Adipose tissue (tissue), 3 donors: ENCODE measurements around the gene NTM. TPM values are rescaled to one million over a fixed set of nuclear protein-coding genes. Genes with fewer than 3 reads are reported as not detected.

ENCODE experiments used
- H3K27ac ChIP-seq: one replicate; pipeline ENCODE4 v1.5.1; 2013; ENCODE audit warnings: low read depth, low read length
- WGBS, 3 donors: extraction: QIAGEN DNeasy Blood & Tissue Kit; methylation state at CpG; one replicate each; pipeline ENCODE4 v1.1.7; 2013; 5-methylcytosine and 5-hydroxymethylcytosine counted together
- polyA plus RNA-seq, 3 donors: library from polyadenylated mRNA; stranded (reverse); fragments of 200-250 nt; gene quantifications; one replicate each; pipeline ENCODE4 v1.2.3, GENCODE V29; 2013
- donor health status: healthy with polysubstance abuse.
- donor health status: Bipolar disorder and iron deficiency.
- donor health status: healthy.

The NTM gene
- polyA plus RNA-seq, 3 donors = 0.22 to 2.2 (median 1.6) TPM

GRCh38 chr11:131370901-131371790 lies 731 bp downstream of the NTM start:
- 7 to 12% (median 9%) methylated on average over 26 of the region's 26 CpGs for WGBS, 3 donors

GRCh38 chr11:131371791-131372104 lies 1.3 kb downstream of the NTM start:
- 15 to 21% (median 19%) methylated on average over 7 of the region's 7 CpGs for WGBS, 3 donors

More at GRCh38 chr11:131370901-131371790, 731 bp downstream of the NTM start:
- no peak overlapping the region for H3K27ac ChIP-seq

GRCh38 chr11:131372234-131372962 lies 2.0 kb downstream of the NTM start:
- WGBS, 3 donors = 78 to 82% (median 81%) methylated on average over 10 of the region's 10 CpGs
- H3K27ac ChIP-seq = no peak overlapping the region

More at GRCh38 chr11:131371791-131372104, 1.3 kb downstream of the NTM start:
- H3K27ac ChIP-seq = no peak overlapping the region

- no peak overlapping the region for H3K27ac ChIP-seq
- 50 to 58% (median 55%) methylated on average over 9 of the region's 9 CpGs for WGBS, 3 donors
These were observed 2.8 kb downstream of the NTM start for GRCh38 chr11:131373095-131373725.

GRCh38 chr11:131373756-131374155 lies 3.3 kb downstream of the NTM start:
- 80 to 85% (median 85%) methylated on average over 13 of the region's 13 CpGs for WGBS, 3 donors
- H3K27ac ChIP-seq = no peak overlapping the region

GRCh38 chr11:131375421-131375820 lies 5.0 kb downstream of the NTM start:
- no peak overlapping the region for H3K27ac ChIP-seq
- WGBS, 3 donors = 50 to 57% (median 54%) methylated on average over 4 of the region's 4 CpGs

- H3K27ac ChIP-seq = no peak overlapping the region
- WGBS, 3 donors = 69 to 82% (median 77%) methylated on average over 3 of the region's 3 CpGs
These were observed 5.5 kb downstream of the NTM start for GRCh38 chr11:131375915-131376314.

GRCh38 chr11:131378931-131379330 lies 8.5 kb downstream of the NTM start:
- H3K27ac ChIP-seq = no peak overlapping the region
- 56 to 79% (median 75%) methylated on average over 1 of the region's 1 CpG for WGBS, 3 donors

GRCh38 chr11:131385763-131386390 lies 15.5 kb downstream of the NTM start:
- 61 to 81% (median 80%) methylated on average over 4 of the region's 4 CpGs for WGBS, 3 donors

GRCh38 chr11:131386408-131386807 lies 16.0 kb downstream of the NTM start:
- 70 to 89% (median 86%) methylated on average over 2 of the region's 2 CpGs for WGBS, 3 donors
- H3K27ac ChIP-seq = no peak overlapping the region

More at GRCh38 chr11:131385763-131386390, 15.5 kb downstream of the NTM start:
- no peak overlapping the region for H3K27ac ChIP-seq

GRCh38 chr11:131388030-131388429 lies 17.6 kb downstream of the NTM start:
- WGBS, 3 donors = 51 to 78% (median 71%) methylated on average over 3 of the region's 3 CpGs

GRCh38 chr11:131389582-131389981 lies 19.2 kb downstream of the NTM start:
- no peak overlapping the region for H3K27ac ChIP-seq
- WGBS, 3 donors = 54 to 79% (median 65%) methylated on average over 5 of the region's 5 CpGs

More at GRCh38 chr11:131388030-131388429, 17.6 kb downstream of the NTM start:
- no peak overlapping the region for H3K27ac ChIP-seq

- H3K27ac ChIP-seq = no peak overlapping the region
- 30 to 91% (median 91%) methylated on average over 6 of the region's 6 CpGs for WGBS, 3 donors
These were observed 20.8 kb downstream of the NTM start for GRCh38 chr11:131391176-131391575.

- 65 to 82% (median 68%) methylated on average over 8 of the region's 8 CpGs for WGBS, 3 donors
- no peak overlapping the region for H3K27ac ChIP-seq
These were observed 22.3 kb downstream of the NTM start for GRCh38 chr11:131392528-131393255.

GRCh38 chr11:131393691-131394090 lies 23.3 kb downstream of the NTM start:
- 88 to 92% (median 91%) methylated on average over 7 of the region's 7 CpGs for WGBS, 3 donors
- no peak overlapping the region for H3K27ac ChIP-seq

GRCh38 chr11:131397675-131398074 lies 27.3 kb downstream of the NTM start:
- no peak overlapping the region for H3K27ac ChIP-seq
- WGBS, 3 donors = 61 to 83% (median 62%) methylated on average over 3 of the region's 3 CpGs

- no peak overlapping the region for H3K27ac ChIP-seq
- 71 to 76% (median 72%) methylated on average over 1 of the region's 1 CpG for WGBS, 3 donors
These were observed 31.6 kb downstream of the NTM start for GRCh38 chr11:131402040-131402439.

- whole genome bisulfite sequencing, 3 donors = 87 to 90% (median 89%) methylated on average over 9 of the region's 9 CpGs
- no peak overlapping the region for H3K27ac ChIP-seq
These were observed 33.6 kb downstream of the NTM start for GRCh38 chr11:131404010-131404409.
